GM23338 (cell line): ENCODE measurements around the gene MKRN2.

Source experiments
- CREB1 ChIP-seq: fragments of 250-450 bp; sonication (Bioruptor Pico); IDR thresholded peaks from 2 replicates; pipeline ENCODE4 v1.5.0; 2020; ENCODE audit warnings: low read depth, mild to moderate bottlenecking, moderate library complexity
- EZH2 ChIP-seq: fragments of 200-600 bp; sonication (generic); IDR thresholded peaks from one replicate; pipeline ENCODE4 v1.8.0; 2017; ENCODE audit warnings: antibody characterized with exemption, mild to moderate bottlenecking, low read depth; ENCODE audit not compliant: unreplicated experiment
- EZH2phosphoT487 ChIP-seq: fragments of 200-600 bp; sonication (generic); IDR thresholded peaks from one replicate; pipeline ENCODE4 v1.8.1; 2018; ENCODE audit warnings: antibody characterized with exemption; ENCODE audit not compliant: unreplicated experiment
- JUNB ChIP-seq: IDR thresholded peaks from one replicate; pipeline ENCODE4 v1.6.1; 2016; ENCODE audit warnings: antibody characterized with exemption; ENCODE audit not compliant: unreplicated experiment
- NANOG ChIP-seq: IDR thresholded peaks from 2 replicates; pipeline ENCODE4 v1.6.1; 2016; ENCODE audit warnings: antibody characterized with exemption, borderline replicate concordance
- POLR2AphosphoS5 ChIP-seq: IDR thresholded peaks from 2 replicates; pipeline ENCODE4 v1.6.1; 2016; ENCODE audit warnings: antibody characterized with exemption, low read depth
- ZNF114 ChIP-seq: fragments of 250-450 bp; sonication (Bioruptor Pico); IDR thresholded peaks from 2 replicates; pipeline ENCODE4 v1.5.0; 2020; ENCODE audit warnings: mild to moderate bottlenecking, moderate library complexity
- ZNF331 ChIP-seq: fragments of 250-450 bp; sonication (Bioruptor Pico); IDR thresholded peaks from 2 replicates; pipeline ENCODE4 v1.5.0; 2020; ENCODE audit warnings: low read depth, mild to moderate bottlenecking, moderate library complexity
- TF ChIP-seq, protein P1 (sequence below), 2 experiments: fragments of 200-600 bp in 1 of 2; sonication (generic) in 1 of 2; conservative IDR thresholded peaks; 2 replicates each; pipeline versions ENCODE4 v1.5.1 to v1.6.1; 2016 to 2017; ENCODE audit warnings: antibody characterized with exemption in 2 of 2, low read depth in 2 of 2, mild to moderate bottlenecking in 2 of 2, moderate library complexity in 1 of 2
- TF ChIP-seq, protein P2 (sequence below): IDR thresholded peaks from one replicate; pipeline ENCODE4 v1.6.1; 2018; ENCODE audit warnings: antibody characterized with exemption; ENCODE audit not compliant: unreplicated experiment
- TF ChIP-seq, protein P3 (sequence below): fragments of 250-450 bp; sonication (Bioruptor Pico); IDR thresholded peaks from 2 replicates; pipeline ENCODE4 v1.5.0; 2020; ENCODE audit warnings: mild to moderate bottlenecking, moderate library complexity
- TF ChIP-seq, protein P4 (sequence below): IDR thresholded peaks from 2 replicates; pipeline ENCODE4 v1.6.1; 2016; ENCODE audit warnings: antibody characterized with exemption

DNA sequence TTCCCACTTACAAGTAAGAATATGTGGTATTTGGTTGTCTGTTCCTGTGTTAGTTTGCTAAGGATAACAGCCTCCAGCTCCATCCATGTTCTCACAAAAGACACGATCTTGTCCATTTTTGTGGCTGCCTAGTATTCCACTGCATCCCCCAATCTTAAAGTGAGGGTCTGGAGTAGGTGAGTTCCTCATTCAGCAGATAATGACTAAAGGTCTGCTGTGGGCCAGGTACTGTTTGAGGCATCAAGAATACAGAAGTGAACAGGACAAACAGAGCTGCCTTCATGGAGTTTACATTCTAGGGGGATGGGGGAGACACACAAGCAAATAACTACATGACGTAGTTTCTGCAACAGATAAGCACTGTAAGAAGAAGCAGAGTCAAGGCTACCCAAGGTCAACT, 35.9 kb upstream of the MKRN2 start:
- TF ChIP-seq, protein P1, sequence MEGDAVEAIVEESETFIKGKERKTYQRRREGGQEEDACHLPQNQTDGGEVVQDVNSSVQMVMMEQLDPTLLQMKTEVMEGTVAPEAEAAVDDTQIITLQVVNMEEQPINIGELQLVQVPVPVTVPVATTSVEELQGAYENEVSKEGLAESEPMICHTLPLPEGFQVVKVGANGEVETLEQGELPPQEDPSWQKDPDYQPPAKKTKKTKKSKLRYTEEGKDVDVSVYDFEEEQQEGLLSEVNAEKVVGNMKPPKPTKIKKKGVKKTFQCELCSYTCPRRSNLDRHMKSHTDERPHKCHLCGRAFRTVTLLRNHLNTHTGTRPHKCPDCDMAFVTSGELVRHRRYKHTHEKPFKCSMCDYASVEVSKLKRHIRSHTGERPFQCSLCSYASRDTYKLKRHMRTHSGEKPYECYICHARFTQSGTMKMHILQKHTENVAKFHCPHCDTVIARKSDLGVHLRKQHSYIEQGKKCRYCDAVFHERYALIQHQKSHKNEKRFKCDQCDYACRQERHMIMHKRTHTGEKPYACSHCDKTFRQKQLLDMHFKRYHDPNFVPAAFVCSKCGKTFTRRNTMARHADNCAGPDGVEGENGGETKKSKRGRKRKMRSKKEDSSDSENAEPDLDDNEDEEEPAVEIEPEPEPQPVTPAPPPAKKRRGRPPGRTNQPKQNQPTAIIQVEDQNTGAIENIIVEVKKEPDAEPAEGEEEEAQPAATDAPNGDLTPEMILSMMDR (conservative IDR thresholded peaks at IDR 0.05; ENCODE audit: low read depth in 2 of 2) = no peak
- TF ChIP-seq EZH2phosphoT487 (no peak), POLR2AphosphoS5 (no peak), EZH2 (no peak), CREB1 (CRISPR knock-in tag) (no peak), NANOG (no peak), JUNB (no peak), ZNF331 (CRISPR knock-in tag) (no peak), ZNF114 (no peak)
- TF ChIP-seq, protein P2, sequence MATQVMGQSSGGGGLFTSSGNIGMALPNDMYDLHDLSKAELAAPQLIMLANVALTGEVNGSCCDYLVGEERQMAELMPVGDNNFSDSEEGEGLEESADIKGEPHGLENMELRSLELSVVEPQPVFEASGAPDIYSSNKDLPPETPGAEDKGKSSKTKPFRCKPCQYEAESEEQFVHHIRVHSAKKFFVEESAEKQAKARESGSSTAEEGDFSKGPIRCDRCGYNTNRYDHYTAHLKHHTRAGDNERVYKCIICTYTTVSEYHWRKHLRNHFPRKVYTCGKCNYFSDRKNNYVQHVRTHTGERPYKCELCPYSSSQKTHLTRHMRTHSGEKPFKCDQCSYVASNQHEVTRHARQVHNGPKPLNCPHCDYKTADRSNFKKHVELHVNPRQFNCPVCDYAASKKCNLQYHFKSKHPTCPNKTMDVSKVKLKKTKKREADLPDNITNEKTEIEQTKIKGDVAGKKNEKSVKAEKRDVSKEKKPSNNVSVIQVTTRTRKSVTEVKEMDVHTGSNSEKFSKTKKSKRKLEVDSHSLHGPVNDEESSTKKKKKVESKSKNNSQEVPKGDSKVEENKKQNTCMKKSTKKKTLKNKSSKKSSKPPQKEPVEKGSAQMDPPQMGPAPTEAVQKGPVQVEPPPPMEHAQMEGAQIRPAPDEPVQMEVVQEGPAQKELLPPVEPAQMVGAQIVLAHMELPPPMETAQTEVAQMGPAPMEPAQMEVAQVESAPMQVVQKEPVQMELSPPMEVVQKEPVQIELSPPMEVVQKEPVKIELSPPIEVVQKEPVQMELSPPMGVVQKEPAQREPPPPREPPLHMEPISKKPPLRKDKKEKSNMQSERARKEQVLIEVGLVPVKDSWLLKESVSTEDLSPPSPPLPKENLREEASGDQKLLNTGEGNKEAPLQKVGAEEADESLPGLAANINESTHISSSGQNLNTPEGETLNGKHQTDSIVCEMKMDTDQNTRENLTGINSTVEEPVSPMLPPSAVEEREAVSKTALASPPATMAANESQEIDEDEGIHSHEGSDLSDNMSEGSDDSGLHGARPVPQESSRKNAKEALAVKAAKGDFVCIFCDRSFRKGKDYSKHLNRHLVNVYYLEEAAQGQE = no peak
- TF ChIP-seq, protein P3, sequence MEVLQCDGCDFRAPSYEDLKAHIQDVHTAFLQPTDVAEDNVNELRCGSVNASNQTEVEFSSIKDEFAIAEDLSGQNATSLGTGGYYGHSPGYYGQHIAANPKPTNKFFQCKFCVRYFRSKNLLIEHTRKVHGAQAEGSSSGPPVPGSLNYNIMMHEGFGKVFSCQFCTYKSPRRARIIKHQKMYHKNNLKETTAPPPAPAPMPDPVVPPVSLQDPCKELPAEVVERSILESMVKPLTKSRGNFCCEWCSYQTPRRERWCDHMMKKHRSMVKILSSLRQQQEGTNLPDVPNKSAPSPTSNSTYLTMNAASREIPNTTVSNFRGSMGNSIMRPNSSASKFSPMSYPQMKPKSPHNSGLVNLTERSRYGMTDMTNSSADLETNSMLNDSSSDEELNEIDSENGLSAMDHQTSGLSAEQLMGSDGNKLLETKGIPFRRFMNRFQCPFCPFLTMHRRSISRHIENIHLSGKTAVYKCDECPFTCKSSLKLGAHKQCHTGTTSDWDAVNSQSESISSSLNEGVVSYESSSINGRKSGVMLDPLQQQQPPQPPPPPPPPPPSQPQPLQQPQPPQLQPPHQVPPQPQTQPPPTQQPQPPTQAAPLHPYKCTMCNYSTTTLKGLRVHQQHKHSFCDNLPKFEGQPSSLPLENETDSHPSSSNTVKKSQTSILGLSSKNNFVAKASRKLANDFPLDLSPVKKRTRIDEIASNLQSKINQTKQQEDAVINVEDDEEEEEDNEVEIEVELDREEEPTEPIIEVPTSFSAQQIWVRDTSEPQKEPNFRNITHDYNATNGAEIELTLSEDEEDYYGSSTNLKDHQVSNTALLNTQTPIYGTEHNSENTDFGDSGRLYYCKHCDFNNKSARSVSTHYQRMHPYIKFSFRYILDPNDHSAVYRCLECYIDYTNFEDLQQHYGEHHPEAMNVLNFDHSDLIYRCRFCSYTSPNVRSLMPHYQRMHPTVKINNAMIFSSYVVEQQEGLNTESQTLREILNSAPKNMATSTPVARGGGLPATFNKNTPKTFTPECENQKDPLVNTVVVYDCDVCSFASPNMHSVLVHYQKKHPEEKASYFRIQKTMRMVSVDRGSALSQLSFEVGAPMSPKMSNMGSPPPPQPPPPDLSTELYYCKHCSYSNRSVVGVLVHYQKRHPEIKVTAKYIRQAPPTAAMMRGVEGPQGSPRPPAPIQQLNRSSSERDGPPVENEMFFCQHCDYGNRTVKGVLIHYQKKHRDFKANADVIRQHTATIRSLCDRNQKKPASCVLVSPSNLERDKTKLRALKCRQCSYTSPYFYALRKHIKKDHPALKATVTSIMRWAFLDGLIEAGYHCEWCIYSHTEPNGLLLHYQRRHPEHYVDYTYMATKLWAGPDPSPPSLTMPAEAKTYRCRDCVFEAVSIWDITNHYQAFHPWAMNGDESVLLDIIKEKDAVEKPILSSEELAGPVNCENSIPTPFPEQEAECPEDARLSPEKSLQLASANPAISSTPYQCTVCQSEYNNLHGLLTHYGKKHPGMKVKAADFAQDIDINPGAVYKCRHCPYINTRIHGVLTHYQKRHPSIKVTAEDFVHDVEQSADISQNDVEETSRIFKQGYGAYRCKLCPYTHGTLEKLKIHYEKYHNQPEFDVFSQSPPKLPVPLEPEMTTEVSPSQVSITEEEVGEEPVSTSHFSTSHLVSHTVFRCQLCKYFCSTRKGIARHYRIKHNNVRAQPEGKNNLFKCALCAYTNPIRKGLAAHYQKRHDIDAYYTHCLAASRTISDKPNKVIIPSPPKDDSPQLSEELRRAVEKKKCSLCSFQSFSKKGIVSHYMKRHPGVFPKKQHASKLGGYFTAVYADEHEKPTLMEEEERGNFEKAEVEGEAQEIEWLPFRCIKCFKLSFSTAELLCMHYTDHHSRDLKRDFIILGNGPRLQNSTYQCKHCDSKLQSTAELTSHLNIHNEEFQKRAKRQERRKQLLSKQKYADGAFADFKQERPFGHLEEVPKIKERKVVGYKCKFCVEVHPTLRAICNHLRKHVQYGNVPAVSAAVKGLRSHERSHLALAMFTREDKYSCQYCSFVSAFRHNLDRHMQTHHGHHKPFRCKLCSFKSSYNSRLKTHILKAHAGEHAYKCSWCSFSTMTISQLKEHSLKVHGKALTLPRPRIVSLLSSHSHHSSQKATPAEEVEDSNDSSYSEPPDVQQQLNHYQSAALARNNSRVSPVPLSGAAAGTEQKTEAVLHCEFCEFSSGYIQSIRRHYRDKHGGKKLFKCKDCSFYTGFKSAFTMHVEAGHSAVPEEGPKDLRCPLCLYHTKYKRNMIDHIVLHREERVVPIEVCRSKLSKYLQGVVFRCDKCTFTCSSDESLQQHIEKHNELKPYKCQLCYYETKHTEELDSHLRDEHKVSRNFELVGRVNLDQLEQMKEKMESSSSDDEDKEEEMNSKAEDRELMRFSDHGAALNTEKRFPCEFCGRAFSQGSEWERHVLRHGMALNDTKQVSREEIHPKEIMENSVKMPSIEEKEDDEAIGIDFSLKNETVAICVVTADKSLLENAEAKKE (CRISPR knock-in tag) = no peak
- TF ChIP-seq, protein P4, sequence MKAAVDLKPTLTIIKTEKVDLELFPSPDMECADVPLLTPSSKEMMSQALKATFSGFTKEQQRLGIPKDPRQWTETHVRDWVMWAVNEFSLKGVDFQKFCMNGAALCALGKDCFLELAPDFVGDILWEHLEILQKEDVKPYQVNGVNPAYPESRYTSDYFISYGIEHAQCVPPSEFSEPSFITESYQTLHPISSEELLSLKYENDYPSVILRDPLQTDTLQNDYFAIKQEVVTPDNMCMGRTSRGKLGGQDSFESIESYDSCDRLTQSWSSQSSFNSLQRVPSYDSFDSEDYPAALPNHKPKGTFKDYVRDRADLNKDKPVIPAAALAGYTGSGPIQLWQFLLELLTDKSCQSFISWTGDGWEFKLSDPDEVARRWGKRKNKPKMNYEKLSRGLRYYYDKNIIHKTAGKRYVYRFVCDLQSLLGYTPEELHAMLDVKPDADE = no peak
